GM12891 (cell line): ENCODE data around the gene SYNM.

Experiments
- POLR2A ChIP-seq: IDR thresholded peaks from 2 replicates; pipeline ENCODE4 v1.6.1; 2011; ENCODE audit warnings: low read depth, low read length, control low read depth
- SPI1 ChIP-seq: IDR thresholded peaks from 2 replicates; pipeline ENCODE4 v1.6.1; 2011; ENCODE audit warnings: low read depth, low read length, control low read depth
- TAF1 ChIP-seq: IDR thresholded peaks from 2 replicates; pipeline ENCODE4 v1.6.1; 2011; ENCODE audit warnings: low read depth, low read length, control low read depth

DNA sequence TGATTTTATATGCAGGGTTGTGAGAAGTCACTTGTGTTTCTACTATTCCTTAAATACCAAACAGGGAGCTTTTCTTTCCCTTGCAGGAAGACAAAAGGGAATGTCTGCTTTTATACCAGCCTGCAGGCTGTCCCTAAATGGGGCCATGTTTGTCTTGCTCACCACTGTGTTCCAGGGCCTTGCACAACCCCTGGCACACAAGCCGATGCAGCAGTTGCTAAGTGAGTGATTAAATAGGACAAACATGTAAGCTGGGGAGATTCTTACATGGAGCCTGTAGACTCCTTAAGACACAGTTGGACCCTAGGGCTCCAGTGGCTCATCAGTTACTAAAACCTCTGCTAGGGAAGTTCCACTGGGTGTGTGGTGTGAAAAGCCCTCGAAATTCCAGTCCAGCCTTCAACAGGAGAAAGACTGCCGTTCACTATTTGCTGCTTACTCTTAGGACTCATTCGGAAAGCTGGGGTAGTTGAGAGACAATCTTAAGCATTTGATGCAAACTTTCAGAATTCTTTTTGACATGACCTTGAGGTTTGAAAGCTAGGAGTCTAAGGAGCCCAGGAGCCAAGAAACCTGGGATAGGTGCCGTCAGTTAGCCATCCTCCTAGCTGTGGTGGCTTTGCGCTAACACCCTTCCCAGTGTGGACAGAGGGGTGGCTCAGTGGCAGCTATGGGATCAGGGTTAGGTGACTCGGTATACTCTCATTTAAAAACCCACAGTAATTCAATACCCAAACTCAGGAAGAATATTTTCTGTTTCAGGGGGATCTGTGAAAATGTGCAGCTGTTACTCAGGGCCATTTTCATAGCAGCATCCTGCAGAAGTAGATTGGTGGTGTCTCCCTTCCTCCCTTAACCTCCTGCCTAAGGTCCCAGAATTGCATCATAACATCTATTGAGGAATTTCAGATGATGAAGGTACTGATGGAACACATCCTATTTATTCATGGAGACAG is 39.1 kb downstream of the SYNM start:
- no peak for TF ChIP-seq POLR2A
- no peak for TF ChIP-seq SPI1
- no peak for TF ChIP-seq TAF1
